ENCODE data around the gene INS. TPM values are rescaled to one million over a fixed set of nuclear protein-coding genes. Genes with fewer than 3 reads are reported as not detected.
A peak's percentile ranks its signal among the peaks of the same experiment; 100 is the strongest.

Gene INS
- total and polyA plus RNA-seq, 2 of the 8 experiments (the other 6 are each of a cell fraction or from before 2014, with no cell fraction given): not detected

DNA sequence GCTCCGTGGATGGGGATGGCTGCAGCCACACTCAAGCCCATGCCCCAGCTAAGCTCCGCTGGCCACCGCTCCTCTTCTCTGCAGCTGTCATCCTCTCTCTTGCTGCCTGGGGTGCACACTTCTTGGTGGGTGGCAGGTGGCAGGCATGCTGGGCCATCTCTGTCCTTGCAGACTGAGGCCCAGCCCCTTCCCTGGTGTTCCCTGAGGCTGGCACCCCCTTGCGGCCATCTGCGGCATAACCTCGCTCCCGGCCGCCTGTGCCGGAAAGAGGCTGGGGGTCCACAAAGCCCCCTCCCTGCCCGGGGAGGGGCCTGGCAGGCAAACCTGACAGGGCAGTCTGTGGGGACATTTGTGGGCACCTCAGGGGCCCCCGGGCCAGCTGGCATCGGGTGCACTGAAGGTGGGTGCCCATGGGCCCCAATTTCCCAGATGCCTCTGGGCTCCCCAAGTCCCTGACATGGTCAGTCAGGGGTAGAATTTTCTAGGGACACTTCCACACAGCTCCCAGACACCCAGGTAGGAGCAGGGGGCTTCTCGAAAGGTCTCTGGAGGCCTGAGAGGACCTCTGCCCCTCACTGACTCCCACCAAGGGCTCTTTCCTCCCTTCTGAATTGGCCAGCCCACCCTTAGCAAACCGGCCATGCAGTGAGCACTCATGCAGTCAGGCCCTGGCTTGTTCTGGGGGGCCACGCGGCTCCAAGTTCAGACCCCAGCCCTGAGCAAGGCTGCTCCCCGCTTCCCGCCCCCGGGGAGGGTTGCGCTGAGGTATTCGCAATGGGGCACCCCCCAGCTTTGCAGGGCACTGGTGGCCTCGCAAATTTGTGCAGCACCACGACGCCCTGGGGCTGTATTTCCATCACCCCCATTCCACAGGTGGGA lies 34.1 kb upstream of the INS start:
- no peak overlapping the region for H3K4me3 ChIP-seq (ENCODE audit: extremely low read depth in 1 of 4, insufficient read depth in 2 of 4, low read depth in 3 of 4, low read length in 4 of 4)
- H3K14ac ChIP-seq (ENCODE audit: insufficient read length): no peak overlapping the region
- H2BK12ac ChIP-seq (ENCODE audit: low read depth, low read length): no peak overlapping the region
- no peak overlapping the region for H2BK5ac ChIP-seq (ENCODE audit: low read depth, low read length)
- no peak overlapping the region for H3K9ac ChIP-seq (replicated peaks in 1 of 4; ENCODE audit: extremely low read depth in 1 of 4, low read depth in 3 of 4, low read length in 3 of 4)
- H2BK15ac ChIP-seq (ENCODE audit: low read length): no peak overlapping the region
- H3K23me2 ChIP-seq (ENCODE audit: low read depth, low read length): no peaks in the 10 kb centered on the region
- no peaks in the 10 kb centered on the region for H3K36me3 ChIP-seq (ENCODE audit: control insufficient read depth in 2 of 4, insufficient read depth in 4 of 4, low read length in 3 of 4)
- H3K4me1 ChIP-seq (replicated peaks in 1 of 4; ENCODE audit: control insufficient read depth in 3 of 4, insufficient read depth in 4 of 4, low read length in 3 of 4): no peaks in the 10 kb centered on the region; a peak in 1 of 7 replicates
- CTCF ChIA-PET (ENCODE audit: partially characterized antibody): interaction anchor here (0.6 to 6.1 kb wide), 33 partner anchors 8 to 359 kb away, joined by 3 to 116 read pairs (median 4); partner anchors contain the start of genes C11orf21, TH and TSPAN32
- DNase-seq (ENCODE audit: low read depth in 1 of 2, low spot score in 2 of 2) (peak in 1 of 2 experiments; percentile 96), FAIRE-seq (no peak)
- H3K56ac ChIP-seq (replicated peaks; ENCODE audit: insufficient read length, low read depth, low read length): no peak overlapping the region
- POLR2A ChIA-PET (ENCODE audit: partially characterized antibody): no interaction called here
- no peak overlapping the region for H3K18ac ChIP-seq (ENCODE audit: extremely low read depth, low read length)
- H3K79me2 ChIP-seq (ENCODE audit: control insufficient read depth in 1 of 2, insufficient read depth in 2 of 2, low read length in 2 of 2): no peaks in the 10 kb centered on the region
- no peak overlapping the region for H2BK20ac ChIP-seq (ENCODE audit: low read length)
- H3K9me3 ChIP-seq (ENCODE audit: insufficient read depth in 2 of 2, low read depth in 1 of 2, low read length in 1 of 2): no peaks in the 10 kb centered on the region
- no peak overlapping the region for H3K4me2 ChIP-seq (ENCODE audit: insufficient read depth in 1 of 2, low read depth in 2 of 2, low read length in 2 of 2)
- 57% methylated on average over 22 of the region's 24 CpGs; no CpG with 5 or more reads in 1 of the 2 experiments for WGBS, 2 experiments (ENCODE audit: extremely low coverage in 1 of 2, insufficient coverage in 1 of 2, insufficient read length in 1 of 2, insufficient replicate concordance in 2 of 2, low coverage in 1 of 2, low lambda C conversion rate in 2 of 2, missing lambda C conversion rate in 1 of 2)
- H3K27ac ChIP-seq (ENCODE audit: low read depth, low read length): no peak overlapping the region
- H3K23ac ChIP-seq (ENCODE audit: insufficient read length): no peak overlapping the region
- no peak overlapping the region for H2AFZ ChIP-seq (ENCODE audit: low read length)
- H4K91ac ChIP-seq (replicated peaks; ENCODE audit: insufficient read length, low read length): no peak overlapping the region
- H4K8ac ChIP-seq (ENCODE audit: extremely low read depth, insufficient read depth, low read length): no peak overlapping the region; the same call in 1 of the 2 replicates
- H3K27me3 ChIP-seq (replicated peaks in 1 of 4; ENCODE audit: control insufficient read depth in 3 of 4, extremely low read depth in 1 of 4, insufficient read depth in 3 of 4, low read length in 3 of 4): no peaks in the 10 kb centered on the region; a peak in 2 of 7 replicates
- H3K4ac ChIP-seq (replicated peaks; ENCODE audit: insufficient read length, low read depth, low read length): no peak overlapping the region
- no peak overlapping the region for H4K5ac ChIP-seq (ENCODE audit: insufficient read length, low read depth, low read length)
- H2AK5ac ChIP-seq (ENCODE audit: low read depth, low read length): no peak overlapping the region
- no peak overlapping the region for H2BK120ac ChIP-seq (replicated peaks; ENCODE audit: low read depth, low read length)
- H3K79me1 ChIP-seq (ENCODE audit: low read depth, low read length): no peaks in the 10 kb centered on the region
- peaks cover 0 to 1% of the 10 kb centered on the region in 2 experiments for H4K20me1 ChIP-seq (replicated peaks in 1 of 2; ENCODE audit: control insufficient read depth in 1 of 2, insufficient read depth in 2 of 2, low read length in 2 of 2)
- TF ChIP-seq YY1 (IDR thresholded peaks at IDR 0.05; ENCODE audit: low read depth, low read length): no peak
- 0 out of 2 replicates have a peak, but pooled peaks have one; percentile 14 for TF ChIP-seq TEAD4 (IDR thresholded peaks at IDR 0.05; ENCODE audit: low read depth, low read length)
- TF ChIP-seq RAD21 (IDR thresholded peaks at IDR 0.05 in 1 of 2, conservative IDR thresholded peaks at IDR 0.05 in 1 of 2; ENCODE audit: low read depth in 2 of 2, low read length in 2 of 2): peak; percentile 34 to 49; a peak in 3 of 4 replicates
- TF ChIP-seq, protein P1, sequence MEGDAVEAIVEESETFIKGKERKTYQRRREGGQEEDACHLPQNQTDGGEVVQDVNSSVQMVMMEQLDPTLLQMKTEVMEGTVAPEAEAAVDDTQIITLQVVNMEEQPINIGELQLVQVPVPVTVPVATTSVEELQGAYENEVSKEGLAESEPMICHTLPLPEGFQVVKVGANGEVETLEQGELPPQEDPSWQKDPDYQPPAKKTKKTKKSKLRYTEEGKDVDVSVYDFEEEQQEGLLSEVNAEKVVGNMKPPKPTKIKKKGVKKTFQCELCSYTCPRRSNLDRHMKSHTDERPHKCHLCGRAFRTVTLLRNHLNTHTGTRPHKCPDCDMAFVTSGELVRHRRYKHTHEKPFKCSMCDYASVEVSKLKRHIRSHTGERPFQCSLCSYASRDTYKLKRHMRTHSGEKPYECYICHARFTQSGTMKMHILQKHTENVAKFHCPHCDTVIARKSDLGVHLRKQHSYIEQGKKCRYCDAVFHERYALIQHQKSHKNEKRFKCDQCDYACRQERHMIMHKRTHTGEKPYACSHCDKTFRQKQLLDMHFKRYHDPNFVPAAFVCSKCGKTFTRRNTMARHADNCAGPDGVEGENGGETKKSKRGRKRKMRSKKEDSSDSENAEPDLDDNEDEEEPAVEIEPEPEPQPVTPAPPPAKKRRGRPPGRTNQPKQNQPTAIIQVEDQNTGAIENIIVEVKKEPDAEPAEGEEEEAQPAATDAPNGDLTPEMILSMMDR (IDR thresholded peaks at IDR 0.05; ENCODE audit: control extremely low read depth in 1 of 3, insufficient read depth in 1 of 3, low read depth in 1 of 3, low read length in 3 of 3): peak; percentile 82 to 94 (median 91)
- no peak for TF ChIP-seq POLR2A (IDR thresholded peaks at IDR 0.05; ENCODE audit: control extremely low read depth in 1 of 2, low read depth in 2 of 2, low read length in 2 of 2)
- TF ChIP-seq SIRT6 (IDR thresholded peaks at IDR 0.05; ENCODE audit: low read length): no peak
- peak; percentile 38; the same call in 1 of the 2 replicates for TF ChIP-seq GABPA (IDR thresholded peaks at IDR 0.05; ENCODE audit: borderline replicate concordance, insufficient read depth, low read length)
- no peak for TF ChIP-seq PHF8 (conservative IDR thresholded peaks at IDR 0.05; ENCODE audit: low read depth, low read length)

All from H1 (cell line).